Posterior cingulate gyrus (tissue), 11 donors: Measurements from ENCODE around the gene ZBTB40.

Source experiments
- DNase-seq, 10 donors: peaks; one replicate each; pipeline versions ENCODE4 v3.0.0 to v3.0.0-alpha.2; 2020 to 2021; ENCODE audit warnings: mixed read lengths in 3 of 10
- intact Hi-C: fragments of 100-400 bp; cut with DNase I; formaldehyde crosslinking; loops from one replicate; pipeline ENCODE4 v1.15.1; 2023

ZBTB40 gene

DNA sequence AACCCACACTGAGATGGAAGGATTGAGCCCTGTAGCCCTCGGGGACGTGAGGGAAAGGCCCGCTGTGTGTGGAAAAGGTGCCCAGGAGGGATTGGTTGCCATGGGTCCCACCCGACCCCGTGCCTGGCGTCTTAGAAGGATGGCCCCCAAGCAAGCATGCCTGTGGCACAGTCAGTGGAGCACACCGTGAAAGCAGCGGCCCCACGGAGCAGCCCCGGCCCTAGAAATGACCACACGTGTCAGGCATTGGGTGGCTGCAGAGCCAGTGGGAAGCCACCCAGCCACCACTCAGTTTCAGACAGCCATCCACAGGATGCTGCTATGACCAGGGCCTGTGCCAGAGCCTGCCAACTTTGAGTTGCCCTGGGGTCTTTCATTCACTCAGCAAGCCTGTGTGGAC, 98.4 kb downstream of the ZBTB40 start:
- intact Hi-C loops = no loop called here
- no peak for DNase-seq

- intact Hi-C loops = no loop called here
Observed at GRCh38 chr1:22551591-22551990, 99.9 kb downstream of the ZBTB40 start.

DNA sequence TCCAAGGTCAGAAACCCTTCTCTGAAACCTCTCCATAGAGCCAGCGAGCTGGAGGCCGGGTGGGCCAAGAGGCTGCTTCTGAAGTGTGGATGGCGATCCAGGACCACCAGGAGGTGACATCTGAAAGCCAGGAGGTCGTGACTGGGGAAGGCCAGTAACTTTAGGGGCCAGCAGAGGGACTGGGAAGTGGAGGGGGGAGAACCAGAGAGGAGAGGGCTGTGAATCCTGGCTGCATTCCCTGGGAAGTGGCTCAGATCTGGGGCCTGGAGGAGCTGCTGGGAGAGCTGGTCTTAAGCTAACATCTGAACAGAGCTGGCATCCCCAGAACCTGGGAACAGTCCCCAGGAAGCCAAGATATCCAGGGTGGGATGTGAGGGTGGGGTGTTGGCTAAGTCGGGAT, 100.4 kb downstream of the ZBTB40 start:
- intact Hi-C loops = no loop called here
- no peak for DNase-seq

More at GRCh38 chr1:22551591-22551990, 99.9 kb downstream of the ZBTB40 start:
- DNase-seq = no peak

DNA sequence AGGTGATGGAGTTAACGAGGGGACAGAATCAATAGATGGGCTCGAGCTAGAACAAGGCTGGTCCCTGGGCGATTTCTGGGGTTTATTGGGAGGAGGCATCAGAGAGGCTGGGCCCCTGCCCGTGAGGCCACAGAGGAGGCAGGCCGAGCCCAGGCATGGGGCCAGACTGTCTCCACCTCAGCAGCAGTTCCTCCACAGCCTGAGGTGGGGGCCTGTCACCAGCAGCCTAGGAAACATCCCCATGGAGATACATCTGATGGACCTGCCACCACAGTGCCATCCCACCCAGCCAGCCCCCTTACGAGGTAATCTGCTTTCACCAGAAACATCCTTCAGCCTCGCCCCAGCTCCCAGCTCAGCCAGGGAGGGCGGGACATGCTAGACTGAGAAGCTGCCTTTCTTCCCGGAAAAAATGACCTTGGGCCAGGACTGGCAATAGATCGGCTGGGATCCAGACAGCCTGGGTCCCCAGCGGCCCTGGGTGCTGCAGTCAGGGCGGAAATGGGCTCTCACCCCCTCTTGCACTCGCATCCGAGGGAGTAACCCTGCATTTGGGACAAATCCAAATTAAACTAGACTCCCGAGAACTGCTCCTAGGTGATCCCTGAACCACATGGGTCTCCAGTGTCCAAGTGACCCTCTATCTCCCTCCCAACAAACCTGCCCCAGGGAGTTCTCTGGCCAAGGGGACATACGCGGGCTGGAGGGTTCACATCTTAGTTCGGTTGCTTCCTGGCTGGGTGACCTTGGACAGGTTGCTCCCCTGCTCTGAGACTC, 101.6 kb downstream of the ZBTB40 start:
- intact Hi-C loops = no loop called here
- no peak for DNase-seq

DNA sequence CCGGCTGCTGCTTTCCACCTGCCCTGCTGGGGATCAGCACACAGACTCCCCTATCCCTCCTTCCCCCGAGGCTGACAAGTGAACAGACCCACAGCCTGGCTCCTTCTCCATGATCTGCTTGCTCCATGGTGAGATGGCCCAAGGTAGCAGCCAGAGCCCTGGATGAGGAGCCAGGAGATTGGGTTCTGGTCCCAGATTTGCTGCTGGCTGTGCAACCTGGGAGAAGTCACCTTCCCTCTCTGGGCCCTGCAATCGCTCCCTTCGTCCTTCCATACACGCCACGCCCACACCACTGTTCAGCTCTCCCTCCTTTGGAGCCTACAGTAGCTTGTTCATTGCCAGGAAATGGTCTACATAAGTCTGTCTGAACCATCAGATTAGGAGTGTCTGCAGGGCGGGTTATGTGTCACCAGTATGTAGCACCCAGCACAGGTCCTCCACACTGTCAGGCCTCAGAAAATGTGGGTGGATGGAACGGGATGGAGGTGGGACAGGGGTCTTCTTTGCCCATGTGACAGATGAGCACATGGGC, 102.4 kb downstream of the ZBTB40 start:
- intact Hi-C loops = no loop called here
- DNase-seq = no peak

DNA sequence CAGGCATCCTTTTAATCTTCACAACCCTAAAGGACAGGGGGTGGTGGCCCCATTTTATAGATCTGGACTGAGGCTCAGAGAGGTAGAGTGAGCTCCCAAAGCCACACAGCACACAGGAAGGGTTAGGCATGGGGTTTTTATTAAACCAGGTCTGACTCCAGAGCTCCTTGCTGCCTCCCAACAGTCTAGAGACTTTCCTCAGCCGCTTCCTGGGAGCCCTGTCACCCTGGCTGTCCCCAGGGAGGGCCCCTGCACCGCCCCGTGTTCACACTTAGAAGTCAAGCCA, 103.7 kb downstream of the ZBTB40 start:
- DNase-seq = no peak
- intact Hi-C loops = no loop called here

DNA sequence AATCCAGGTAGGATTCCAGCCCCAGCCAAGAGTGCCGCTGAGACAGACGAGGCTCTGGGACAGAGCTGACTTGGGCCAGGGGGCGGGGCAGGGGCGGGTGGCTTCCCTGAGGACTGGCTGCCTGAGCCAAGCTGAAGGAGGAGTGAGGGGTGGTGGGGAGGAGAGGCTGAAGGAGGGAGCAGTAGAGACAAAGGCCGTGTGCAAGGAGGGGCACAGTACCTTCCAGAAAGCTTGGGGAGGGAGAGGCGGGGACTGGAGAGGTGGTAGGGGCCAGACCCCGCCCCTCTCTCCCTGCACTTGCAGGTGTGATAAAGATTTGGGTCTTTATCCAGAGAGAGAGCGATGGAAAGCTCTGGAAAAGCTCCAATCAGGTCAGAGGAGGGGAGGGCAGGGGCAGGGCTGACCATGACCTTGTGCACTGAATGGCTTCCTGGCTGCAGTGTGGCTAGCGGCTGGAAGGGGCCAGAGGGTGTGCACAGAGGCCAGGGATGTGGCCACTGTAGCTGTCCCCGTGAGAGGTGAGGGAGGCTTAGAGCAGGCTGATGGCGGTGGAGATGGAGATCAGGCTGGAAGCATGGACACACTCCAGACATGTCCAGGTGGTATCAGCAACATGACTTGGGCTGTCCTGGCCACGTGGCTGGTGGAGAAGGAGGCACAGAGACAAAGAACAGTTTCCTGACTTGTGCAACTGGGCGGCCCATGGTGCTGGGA, 104.9 kb downstream of the ZBTB40 start:
- intact Hi-C loops = no loop called here
- DNase-seq = no peak

GRCh38 chr1:22557341-22557950, 105.8 kb downstream of the ZBTB40 start:
- intact Hi-C loops = no loop called here
- no peak for DNase-seq

- intact Hi-C loops = no loop called here
- DNase-seq = no peak
Observed at GRCh38 chr1:22562584-22563583, 111.2 kb downstream of the ZBTB40 start, which contains the start of gene EPHA8. Gene EPHA8 (plus strand): TSS chr1:22563489. CDS start chr1:22563636, 147 bp downstream.

DNA sequence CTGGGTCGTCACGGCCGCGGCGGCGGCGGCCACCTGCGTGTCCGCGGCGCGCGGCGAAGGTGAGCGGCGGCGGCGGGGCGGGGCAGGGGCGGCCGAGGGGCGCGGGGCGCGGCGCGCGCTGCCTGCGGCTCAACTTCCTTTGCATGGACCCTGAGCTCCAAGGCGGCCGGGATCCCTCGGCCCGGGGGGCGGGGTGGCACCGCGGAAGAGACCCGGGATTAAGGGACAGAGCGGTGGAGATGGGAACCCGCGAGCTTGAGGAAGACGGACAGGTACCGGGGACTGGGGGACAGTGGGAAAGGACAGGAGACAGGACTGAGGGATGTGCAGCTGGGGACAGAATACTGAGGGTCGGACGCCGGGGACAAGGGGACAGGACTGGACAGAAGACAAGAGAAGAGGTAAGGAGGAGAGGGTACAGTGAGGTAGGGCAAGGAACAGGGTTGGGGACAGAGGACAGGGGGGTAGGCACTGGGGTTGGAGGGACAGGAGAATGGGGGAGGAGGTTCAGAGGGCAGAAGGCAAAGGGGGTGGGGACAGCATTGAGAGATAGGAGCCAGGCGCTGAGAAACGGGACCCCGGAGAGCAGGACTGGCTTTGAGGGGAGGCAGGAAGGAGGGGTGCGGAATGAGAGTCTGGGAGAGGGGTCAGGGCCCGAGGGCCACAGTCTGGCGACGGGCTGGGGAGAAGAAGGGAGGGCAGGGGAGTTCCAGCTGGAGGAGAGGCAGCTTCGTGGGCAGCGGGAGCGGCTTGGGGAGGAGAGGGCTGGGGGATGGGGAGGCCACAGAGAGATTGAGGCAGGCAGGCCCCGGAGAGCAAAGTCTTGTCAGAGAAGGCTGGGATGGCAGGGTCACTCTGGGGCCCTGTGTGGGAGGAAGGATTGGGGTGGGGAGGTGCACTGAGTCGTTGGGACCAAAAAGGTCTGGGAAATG, 112.3 kb downstream of the ZBTB40 start:
- no peak for DNase-seq
- intact Hi-C loops = no loop called here

DNA sequence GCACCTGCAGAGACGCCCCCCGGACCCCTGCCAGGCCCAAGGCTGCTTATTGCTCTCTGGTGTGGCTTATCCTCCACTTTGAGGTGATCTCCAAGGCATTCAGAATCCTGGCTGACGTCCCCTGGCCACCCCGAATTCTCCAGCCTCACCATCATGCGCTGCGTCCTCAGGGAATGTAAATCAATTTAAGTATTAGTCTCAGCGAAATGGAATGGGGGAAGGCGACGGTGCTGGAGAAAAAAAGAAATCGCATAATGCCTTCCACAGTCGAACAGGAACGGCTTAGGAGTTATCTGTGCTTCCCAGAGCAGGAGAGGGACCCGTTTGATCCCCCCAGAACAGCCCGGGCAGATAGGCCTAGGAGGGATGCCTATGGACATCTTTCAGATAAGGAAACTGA, 114.5 kb downstream of the ZBTB40 start:
- intact Hi-C loops = no loop called here
- no peak for DNase-seq

DNA sequence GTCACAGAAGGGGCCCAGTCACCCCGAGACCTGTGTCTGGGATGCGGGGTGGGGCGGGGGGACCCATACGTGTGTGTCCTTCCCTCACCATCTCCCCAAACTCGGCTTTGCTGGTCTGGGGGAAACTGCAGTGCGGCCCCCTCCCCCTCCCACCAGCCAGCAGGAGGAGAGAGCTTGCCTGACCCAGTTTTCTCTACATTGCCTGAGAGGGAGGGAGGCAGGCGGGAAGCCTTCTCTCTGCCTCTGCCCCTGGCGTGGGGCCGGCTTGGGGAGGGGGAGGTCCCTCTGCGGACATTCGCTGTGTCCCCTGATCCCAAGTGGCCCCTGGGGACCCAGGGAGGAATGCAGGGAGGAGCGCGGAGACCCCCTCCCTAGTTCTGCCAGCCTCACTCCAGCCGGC, 115.5 kb downstream of the ZBTB40 start:
- intact Hi-C loops = no loop called here
- no peak for DNase-seq

DNA sequence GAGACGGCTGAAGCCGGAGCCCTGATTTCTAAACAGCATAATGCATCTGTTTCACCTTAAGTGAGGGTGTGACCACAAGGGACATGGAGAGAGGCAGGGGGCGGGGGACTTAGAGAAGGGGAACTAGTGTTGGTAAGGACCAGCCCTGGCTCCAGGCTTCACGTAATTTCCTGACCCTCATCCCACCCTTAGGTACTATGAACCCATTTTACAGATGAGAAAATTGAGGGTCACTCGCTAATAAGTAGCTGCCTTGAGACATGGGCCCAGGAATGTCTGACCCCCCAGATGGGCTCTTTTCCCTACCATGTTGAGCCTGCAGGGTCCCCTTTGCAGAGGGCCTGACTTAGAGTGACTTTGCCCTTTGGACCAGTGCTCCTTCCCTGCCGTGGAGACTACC, 116.3 kb downstream of the ZBTB40 start:
- no peak for DNase-seq
- intact Hi-C loops = no loop called here

DNA sequence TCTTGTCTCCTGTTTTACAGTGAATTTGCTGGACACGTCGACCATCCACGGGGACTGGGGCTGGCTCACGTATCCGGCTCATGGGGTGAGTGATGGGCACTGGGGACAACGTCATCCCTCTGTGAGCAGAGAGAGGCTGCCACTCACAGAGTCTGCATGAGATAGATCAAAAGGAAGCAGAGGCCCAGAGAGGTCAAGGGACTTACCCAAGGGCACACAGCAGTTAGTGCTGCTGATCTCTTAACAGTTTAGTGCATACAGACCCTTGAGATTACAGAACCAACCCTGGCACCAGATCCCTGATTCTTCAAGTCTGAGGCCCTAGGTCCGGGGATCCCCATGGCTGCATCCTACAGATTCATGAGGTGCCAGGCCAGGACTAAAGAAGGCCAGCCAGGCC, 117.6 kb downstream of the ZBTB40 start:
- DNase-seq = no peak
- intact Hi-C loops = no loop called here

DNA sequence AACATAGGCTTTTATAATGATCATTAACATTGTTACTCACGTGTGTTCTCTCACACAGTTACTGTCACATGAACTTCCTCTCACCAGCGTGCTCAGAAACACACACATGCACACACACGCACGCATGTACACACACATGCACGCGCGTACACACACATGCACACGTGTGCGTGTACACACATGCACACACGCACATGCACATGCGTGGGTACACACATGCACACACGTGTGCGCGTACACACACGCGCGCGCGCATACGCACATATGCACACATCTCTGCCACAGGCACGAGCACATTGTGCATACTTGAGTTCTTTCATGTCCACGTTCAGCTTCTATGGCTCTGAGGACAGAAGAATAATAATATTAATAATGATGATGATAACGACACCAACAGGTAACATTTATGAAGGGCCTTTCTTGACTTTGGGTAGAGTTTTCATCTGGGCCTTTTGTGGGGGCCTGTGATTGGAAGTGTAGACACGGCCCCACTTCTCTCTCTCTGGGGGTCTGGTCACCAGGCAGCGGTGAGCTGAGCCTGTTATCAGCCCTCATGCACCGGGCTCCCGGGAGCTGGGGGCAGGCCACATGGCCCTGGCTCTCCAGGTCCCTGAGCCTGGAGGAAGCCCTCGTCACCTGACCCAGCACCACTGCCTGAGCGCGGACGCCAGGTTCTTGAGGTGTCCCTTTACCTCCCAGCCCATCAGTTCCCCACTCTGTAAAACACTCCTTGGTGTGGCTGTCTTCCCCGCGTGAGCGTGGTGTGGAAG, 118.7 kb downstream of the ZBTB40 start:
- intact Hi-C loops = no loop called here
- no peak for DNase-seq

DNA sequence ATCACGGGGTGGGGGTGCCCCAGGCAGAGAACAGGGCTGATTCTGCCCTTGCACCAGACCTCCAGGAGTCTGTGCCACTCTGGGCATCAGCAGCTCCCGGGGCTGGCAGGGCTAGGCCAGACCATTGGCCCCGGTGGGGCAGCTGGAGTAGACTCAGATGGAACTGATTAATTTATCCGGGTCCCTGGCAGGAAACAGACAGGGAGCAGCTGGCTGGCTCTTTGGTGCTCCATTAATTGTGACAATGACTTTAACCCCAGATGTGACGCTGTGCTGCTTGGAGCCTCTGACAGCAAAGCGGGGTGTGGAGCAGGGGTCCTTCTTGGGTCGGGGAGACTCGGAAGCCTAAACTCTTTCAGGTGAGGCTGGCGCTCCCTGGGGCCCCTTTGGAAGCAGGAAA, 121.2 kb downstream of the ZBTB40 start:
- no peak for DNase-seq
- intact Hi-C loops = no loop called here

GRCh38 chr1:22573237-22573636, 121.6 kb downstream of the ZBTB40 start:
- intact Hi-C loops = no loop called here
- no peak for DNase-seq

- intact Hi-C loops = no loop called here
- DNase-seq = no peak
Observed at GRCh38 chr1:22575532-22576149, 124.0 kb downstream of the ZBTB40 start.
